Mononuclear cell (primary cell): ENCODE measurements around the gene GATAD2B. TPM values are rescaled to one million over a fixed set of nuclear protein-coding genes. Genes with fewer than 3 reads are reported as not detected.
"Not testable (repeated sequence)": the region's sequence is repeated elsewhere in the genome, so short reads cannot be mapped to it uniquely, and the experiment has no call there.

Source experiments
- H3K27me3 ChIP-seq: 2 replicates; pipeline ENCODE4 v1.6.0; 2011; ENCODE audit warnings: low read length, control low read depth; ENCODE audit not compliant: insufficient read depth
- H3K4me1 ChIP-seq: 2 replicates; pipeline ENCODE4 v1.5.1; 2011; ENCODE audit warnings: mild to moderate bottlenecking, low read length, control low read depth; ENCODE audit not compliant: insufficient read depth
- H3K4me3 ChIP-seq: 2 replicates; pipeline ENCODE4 v1.5.1; 2011; ENCODE audit warnings: mild to moderate bottlenecking, low read length, moderate library complexity
- H3K9me3 ChIP-seq: 2 replicates; pipeline ENCODE4 v1.5.1; 2011; ENCODE audit warnings: low read depth, mild to moderate bottlenecking, control low read depth, low read length
- total RNA-seq: library from RNA; depleted of rRNA; stranded (reverse); fragments of >200 nt; gene quantifications from one replicate; pipeline ENCODE4 v1.2.3, GENCODE V29; 2012

Gene GATAD2B
- total RNA-seq, 1 donor = 15.5 TPM

- no peaks in the 10 kb centered on the region for H3K9me3 ChIP-seq
- H3K4me1 ChIP-seq = peaks cover 20% of the 10 kb centered on the region
- H3K27me3 ChIP-seq = no peaks in the 10 kb centered on the region
- no peak overlapping the region for H3K4me3 ChIP-seq
These were observed 66.0 kb downstream of the GATAD2B start for GRCh38 chr1:153856763-153857162.

GRCh38 chr1:153852170-153852569, 70.6 kb downstream of the GATAD2B start:
- Histone ChIP-seq H3K4me1 (peaks cover 38% of the 10 kb centered on the region), H3K4me3 (no peak overlapping the region), H3K27me3 (no peaks in the 10 kb centered on the region), H3K9me3 (no peaks in the 10 kb centered on the region)

- no peaks in the 10 kb centered on the region for H3K27me3 ChIP-seq
- H3K4me3 ChIP-seq = no peak overlapping the region
- no peaks in the 10 kb centered on the region for H3K9me3 ChIP-seq
- H3K4me1 ChIP-seq = peaks cover 38% of the 10 kb centered on the region
These were observed 73.1 kb downstream of the GATAD2B start for GRCh38 chr1:153849487-153850185.

GRCh38 chr1:153848805-153849204, 74.0 kb downstream of the GATAD2B start:
- Histone ChIP-seq H3K9me3 (no peaks in the 10 kb centered on the region), H3K4me1 (peaks cover 37% of the 10 kb centered on the region), H3K27me3 (no peaks in the 10 kb centered on the region), H3K4me3 (no peak overlapping the region)

GRCh38 chr1:153845158-153845557, 77.6 kb downstream of the GATAD2B start:
- no peaks in the 10 kb centered on the region for H3K9me3 ChIP-seq
- H3K27me3 ChIP-seq = no peaks in the 10 kb centered on the region
- no peak overlapping the region for H3K4me3 ChIP-seq
- peaks cover 29% of the 10 kb centered on the region for H3K4me1 ChIP-seq

- H3K9me3 ChIP-seq, H3K4me3 ChIP-seq, H3K27me3 ChIP-seq: not testable (repeated sequence)
- H3K4me1 ChIP-seq = peaks cover 21% of the 10 kb centered on the region
These were observed 78.4 kb downstream of the GATAD2B start for GRCh38 chr1:153844349-153844748.

- H3K9me3 ChIP-seq = no peaks in the 10 kb centered on the region
- no peaks in the 10 kb centered on the region for H3K27me3 ChIP-seq
- no peak overlapping the region for H3K4me3 ChIP-seq
- H3K4me1 ChIP-seq = peaks cover 21% of the 10 kb centered on the region
These were observed 80.7 kb downstream of the GATAD2B start for GRCh38 chr1:153842006-153842471.

GRCh38 chr1:153841463-153841994, 81.2 kb downstream of the GATAD2B start:
- Histone ChIP-seq H3K9me3 (no peaks in the 10 kb centered on the region), H3K27me3 (no peaks in the 10 kb centered on the region), H3K4me1 (peaks cover 21% of the 10 kb centered on the region), H3K4me3 (no peak overlapping the region)

- H3K27me3 ChIP-seq, H3K4me3 ChIP-seq, H3K9me3 ChIP-seq: not testable (repeated sequence)
- peaks cover 21% of the 10 kb centered on the region for H3K4me1 ChIP-seq
These were observed 82.0 kb downstream of the GATAD2B start for GRCh38 chr1:153840774-153841173.

GRCh38 chr1:153833968-153834367, 88.8 kb downstream of the GATAD2B start:
- H3K27me3 ChIP-seq = not testable (repeated sequence)

GRCh38 chr1:153833171-153833570, 89.6 kb downstream of the GATAD2B start:
- Histone ChIP-seq H3K27me3 (no peaks in the 10 kb centered on the region), H3K4me1 (peaks cover 3% of the 10 kb centered on the region), H3K9me3 (no peaks in the 10 kb centered on the region), H3K4me3 (no peak overlapping the region)

More at GRCh38 chr1:153833968-153834367, 88.8 kb downstream of the GATAD2B start:
- not testable (repeated sequence) for H3K9me3 ChIP-seq, H3K4me3 ChIP-seq, H3K4me1 ChIP-seq

GRCh38 chr1:153832293-153832692, 90.5 kb downstream of the GATAD2B start:
- Histone ChIP-seq H3K4me3 (no peak overlapping the region), H3K9me3 (no peaks in the 10 kb centered on the region), H3K4me1 (peaks cover 3% of the 10 kb centered on the region), H3K27me3 (no peaks in the 10 kb centered on the region)

- Histone ChIP-seq H3K4me1 (no peaks in the 10 kb centered on the region), H3K9me3 (no peaks in the 10 kb centered on the region), H3K4me3 (no peak overlapping the region), H3K27me3 (no peaks in the 10 kb centered on the region)
These were observed 91.7 kb downstream of the GATAD2B start for GRCh38 chr1:153831026-153831425.

GRCh38 chr1:153827168-153827964, 95.4 kb downstream of the GATAD2B start:
- H3K9me3 ChIP-seq = no peaks in the 10 kb centered on the region

GRCh38 chr1:153818876-153819275, 103.9 kb downstream of the GATAD2B start:
- H3K9me3 ChIP-seq = no peaks in the 10 kb centered on the region
- no peaks in the 10 kb centered on the region for H3K4me1 ChIP-seq
- H3K27me3 ChIP-seq = no peaks in the 10 kb centered on the region
- H3K4me3 ChIP-seq = no peak overlapping the region

More at GRCh38 chr1:153827168-153827964, 95.4 kb downstream of the GATAD2B start:
- H3K27me3 ChIP-seq = no peaks in the 10 kb centered on the region
- H3K4me1 ChIP-seq = no peaks in the 10 kb centered on the region
- no peak overlapping the region for H3K4me3 ChIP-seq
